ENCODE results near the gene WDR31. TPM values are rescaled to one million over a fixed set of nuclear protein-coding genes. Genes with fewer than 3 reads are reported as not detected.

WDR31 gene
- total RNA-seq, 1 donor from 2014 or later, result 1.6 TPM

GRCh38 chr9:113349066-113349444 lies 9.0 kb upstream of the WDR31 start:
- peak overlapping the region; percentile 76 for H3K4me2 ChIP-seq (ENCODE audit: low read length)
- Mint-ChIP-seq H3K27ac (ENCODE audit: unreplicated experiment) (no peak overlapping the region), H3K36me3 (ENCODE audit: low read depth, unreplicated experiment) (no peaks in the 10 kb centered on the region), H3K27me3 (ENCODE audit: low read depth, unreplicated experiment) (peaks cover 50% of the 10 kb centered on the region), H3K4me3 (ENCODE audit: unreplicated experiment) (peak overlapping the region; percentile 60), H3K9me3 (ENCODE audit: unreplicated experiment) (no peaks in the 10 kb centered on the region), H3K4me1 (ENCODE audit: low read depth, unreplicated experiment) (no peaks in the 10 kb centered on the region)
- no peaks in the 10 kb centered on the region for H3K79me2 ChIP-seq (ENCODE audit: insufficient read depth, low read length)
- DNase-seq (ENCODE audit: low read depth) (no peak), FAIRE-seq (no peak)
- H3K27me3 ChIP-seq (ENCODE audit: insufficient read depth, low read length), result peaks cover 53% of the 10 kb centered on the region
- no peaks in the 10 kb centered on the region for H3K36me3 ChIP-seq (ENCODE audit: insufficient read depth, low read length)
- no peaks in the 10 kb centered on the region for H3K9me3 ChIP-seq (ENCODE audit: insufficient read depth, low read depth, low read length)
- H3K4me1 ChIP-seq (ENCODE audit: insufficient read depth, low read length), result no peaks in the 10 kb centered on the region
- H3K4me3 ChIP-seq (ENCODE audit: insufficient read depth, low read depth, low read length), result no peak overlapping the region
- no peak overlapping the region for H3K27ac ChIP-seq (ENCODE audit: low read depth, low read length)
- no peaks in the 10 kb centered on the region for H4K20me1 ChIP-seq (ENCODE audit: insufficient read depth, low read length)
- no peak overlapping the region for H2AFZ ChIP-seq (ENCODE audit: low read depth, low read length)
- no peak overlapping the region for H3K9ac ChIP-seq (ENCODE audit: low read length)
- TF ChIP-seq EZH2 (IDR thresholded peaks at IDR 0.05; ENCODE audit: insufficient read depth, low read length) (peak; percentile 15), CTCF (IDR thresholded peaks at IDR 0.05; ENCODE audit: insufficient read depth, low read depth, low read length) (no peak)

GRCh38 chr9:113348437-113348836 lies 8.4 kb upstream of the WDR31 start:
- Mint-ChIP-seq H3K4me3 (ENCODE audit: unreplicated experiment) (no peak overlapping the region), H3K36me3 (ENCODE audit: low read depth, unreplicated experiment) (no peaks in the 10 kb centered on the region), H3K4me1 (ENCODE audit: low read depth, unreplicated experiment) (peaks cover 4% of the 10 kb centered on the region), H3K27me3 (ENCODE audit: low read depth, unreplicated experiment) (peaks cover 49% of the 10 kb centered on the region), H3K9me3 (ENCODE audit: unreplicated experiment) (no peaks in the 10 kb centered on the region), H3K27ac (ENCODE audit: unreplicated experiment) (no peak overlapping the region)
- TF ChIP-seq CTCF (IDR thresholded peaks at IDR 0.05; ENCODE audit: insufficient read depth, low read depth, low read length) (no peak), EZH2 (IDR thresholded peaks at IDR 0.05; ENCODE audit: insufficient read depth, low read length) (no peak)
- Histone ChIP-seq H3K27me3 (ENCODE audit: insufficient read depth, low read length) (peaks cover 48% of the 10 kb centered on the region), H2AFZ (ENCODE audit: low read depth, low read length) (no peak overlapping the region), H3K9me3 (ENCODE audit: insufficient read depth, low read depth, low read length) (no peaks in the 10 kb centered on the region), H3K79me2 (ENCODE audit: insufficient read depth, low read length) (no peaks in the 10 kb centered on the region), H3K4me2 (ENCODE audit: low read length) (no peak overlapping the region), H3K4me3 (ENCODE audit: insufficient read depth, low read depth, low read length) (no peak overlapping the region), H4K20me1 (ENCODE audit: insufficient read depth, low read length) (no peaks in the 10 kb centered on the region), H3K27ac (ENCODE audit: low read depth, low read length) (no peak overlapping the region), H3K4me1 (ENCODE audit: insufficient read depth, low read length) (no peaks in the 10 kb centered on the region), H3K36me3 (ENCODE audit: insufficient read depth, low read length) (no peaks in the 10 kb centered on the region), H3K9ac (ENCODE audit: low read length) (no peak overlapping the region)
- DNase-seq (ENCODE audit: low read depth) (no peak), FAIRE-seq (no peak)

GRCh38 chr9:113345671-113346070 lies 5.6 kb upstream of the WDR31 start:
- no peak overlapping the region for H3K4me3 Mint-ChIP-seq (ENCODE audit: unreplicated experiment)
- Histone ChIP-seq H3K79me2 (ENCODE audit: insufficient read depth, low read length) (no peaks in the 10 kb centered on the region), H3K4me2 (ENCODE audit: low read length) (no peak overlapping the region), H2AFZ (ENCODE audit: low read depth, low read length) (no peak overlapping the region), H3K27me3 (ENCODE audit: insufficient read depth, low read length) (peaks cover 28% of the 10 kb centered on the region), H3K36me3 (ENCODE audit: insufficient read depth, low read length) (no peaks in the 10 kb centered on the region), H3K27ac (ENCODE audit: low read depth, low read length) (no peak overlapping the region), H3K9me3 (ENCODE audit: insufficient read depth, low read depth, low read length) (no peaks in the 10 kb centered on the region), H3K4me1 (ENCODE audit: insufficient read depth, low read length) (no peaks in the 10 kb centered on the region), H3K4me3 (ENCODE audit: insufficient read depth, low read depth, low read length) (no peak overlapping the region), H4K20me1 (ENCODE audit: insufficient read depth, low read length) (no peaks in the 10 kb centered on the region), H3K9ac (ENCODE audit: low read length) (no peak overlapping the region)
- H3K27ac Mint-ChIP-seq (ENCODE audit: unreplicated experiment), result no peak overlapping the region
- peaks cover 4% of the 10 kb centered on the region for H3K4me1 Mint-ChIP-seq (ENCODE audit: low read depth, unreplicated experiment)
- FAIRE-seq (no peak), DNase-seq (ENCODE audit: low read depth) (no peak)
- H3K9me3 Mint-ChIP-seq (ENCODE audit: unreplicated experiment), result no peaks in the 10 kb centered on the region
- no peaks in the 10 kb centered on the region for H3K36me3 Mint-ChIP-seq (ENCODE audit: low read depth, unreplicated experiment)
- TF ChIP-seq CTCF (IDR thresholded peaks at IDR 0.05; ENCODE audit: insufficient read depth, low read depth, low read length) (no peak), EZH2 (IDR thresholded peaks at IDR 0.05; ENCODE audit: insufficient read depth, low read length) (no peak)
- H3K27me3 Mint-ChIP-seq (ENCODE audit: low read depth, unreplicated experiment), result peaks cover 31% of the 10 kb centered on the region

All from astrocyte (in vitro differentiated cells and primary cell).